Measurements from ENCODE around the gene SLAIN2.

SLAIN2 gene

DNA sequence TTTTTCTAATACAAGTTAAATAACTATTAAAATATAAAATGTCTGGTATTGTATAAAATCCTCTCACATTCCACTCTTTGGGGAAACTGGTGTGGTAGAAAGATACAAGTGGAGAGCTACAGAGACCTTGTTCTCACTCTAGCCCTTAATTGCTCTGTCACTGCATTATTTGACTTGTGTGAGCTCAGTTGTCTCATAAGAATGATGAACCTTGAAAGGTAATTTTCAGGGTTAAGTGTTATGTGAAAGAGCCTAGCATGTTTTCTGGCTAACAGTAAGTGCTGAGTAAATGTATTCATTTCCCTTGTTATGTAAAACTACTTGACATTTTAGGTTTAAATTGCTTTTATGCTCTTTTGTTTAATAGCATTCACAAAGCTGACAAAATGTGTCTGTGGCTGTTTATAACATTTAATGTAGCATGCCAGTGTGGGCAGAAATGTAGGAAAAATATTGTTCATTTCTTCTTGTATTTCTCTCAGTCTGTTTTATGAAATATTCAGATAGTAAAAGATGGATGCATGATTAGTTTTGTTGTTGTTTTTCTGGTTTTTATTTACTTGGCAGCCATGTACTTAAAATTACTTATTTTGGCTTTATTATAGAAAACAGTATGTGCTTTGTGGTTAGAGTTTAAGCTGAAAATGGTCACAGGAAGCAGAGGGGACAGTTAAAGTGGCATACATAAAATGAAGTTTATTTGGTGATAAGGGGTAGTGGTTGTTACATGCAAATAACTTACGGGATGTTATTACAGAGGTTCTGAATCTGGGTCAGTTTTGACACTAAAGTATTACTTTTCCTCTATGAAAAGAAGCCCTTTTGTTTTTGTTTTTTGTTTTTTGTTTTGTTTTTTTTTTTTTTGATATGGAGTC lies 29.2 kb downstream of the SLAIN2 start:
- peak overlapping the region; percentile 39 for H3K4me2 ChIP-seq (ENCODE audit: low read length)
- no peaks in the 10 kb centered on the region for H3K9me3 ChIP-seq (ENCODE audit: control insufficient read depth, insufficient read depth, low read length)
- H3K4me3 ChIP-seq (ENCODE audit: low read length) = peak overlapping the region; percentile 28
- H4K20me1 ChIP-seq (ENCODE audit: control insufficient read depth, insufficient read depth, low read depth, low read length) = no peaks in the 10 kb centered on the region
- H3K36me3 ChIP-seq (ENCODE audit: control insufficient read depth, low read length) = 0 out of 2 replicates have a peak, but pooled peaks cover 4% of the 10 kb centered on the region
- H3K4me1 ChIP-seq (ENCODE audit: control insufficient read depth, low read length) = peaks cover 28% of the 10 kb centered on the region
- H3F3A ChIP-seq (ENCODE audit: control insufficient read depth, insufficient read depth) = no peaks in the 10 kb centered on the region
- peaks cover 49% of the 10 kb centered on the region for H3K79me2 ChIP-seq (ENCODE audit: control insufficient read depth, low read length)
- no peaks in the 10 kb centered on the region for H3K9me2 ChIP-seq (replicated peaks; ENCODE audit: control insufficient read depth, low read length)
- TF ChIP-seq, protein P1, sequence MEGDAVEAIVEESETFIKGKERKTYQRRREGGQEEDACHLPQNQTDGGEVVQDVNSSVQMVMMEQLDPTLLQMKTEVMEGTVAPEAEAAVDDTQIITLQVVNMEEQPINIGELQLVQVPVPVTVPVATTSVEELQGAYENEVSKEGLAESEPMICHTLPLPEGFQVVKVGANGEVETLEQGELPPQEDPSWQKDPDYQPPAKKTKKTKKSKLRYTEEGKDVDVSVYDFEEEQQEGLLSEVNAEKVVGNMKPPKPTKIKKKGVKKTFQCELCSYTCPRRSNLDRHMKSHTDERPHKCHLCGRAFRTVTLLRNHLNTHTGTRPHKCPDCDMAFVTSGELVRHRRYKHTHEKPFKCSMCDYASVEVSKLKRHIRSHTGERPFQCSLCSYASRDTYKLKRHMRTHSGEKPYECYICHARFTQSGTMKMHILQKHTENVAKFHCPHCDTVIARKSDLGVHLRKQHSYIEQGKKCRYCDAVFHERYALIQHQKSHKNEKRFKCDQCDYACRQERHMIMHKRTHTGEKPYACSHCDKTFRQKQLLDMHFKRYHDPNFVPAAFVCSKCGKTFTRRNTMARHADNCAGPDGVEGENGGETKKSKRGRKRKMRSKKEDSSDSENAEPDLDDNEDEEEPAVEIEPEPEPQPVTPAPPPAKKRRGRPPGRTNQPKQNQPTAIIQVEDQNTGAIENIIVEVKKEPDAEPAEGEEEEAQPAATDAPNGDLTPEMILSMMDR (IDR thresholded peaks at IDR 0.05; ENCODE audit: low read depth, low read length, poor library complexity, severe bottlenecking) = no peak
- TF ChIP-seq EZH2phosphoT487 (IDR thresholded peaks at IDR 0.05; ENCODE audit: borderline replicate concordance, low read length) = no peak
- no peaks in the 10 kb centered on the region for H3K27me3 ChIP-seq (ENCODE audit: control insufficient read depth, low read length)
- H3K27ac ChIP-seq (ENCODE audit: low read depth, low read length) = peak overlapping the region; percentile 3; the same call in 1 of the 2 replicates

DNA sequence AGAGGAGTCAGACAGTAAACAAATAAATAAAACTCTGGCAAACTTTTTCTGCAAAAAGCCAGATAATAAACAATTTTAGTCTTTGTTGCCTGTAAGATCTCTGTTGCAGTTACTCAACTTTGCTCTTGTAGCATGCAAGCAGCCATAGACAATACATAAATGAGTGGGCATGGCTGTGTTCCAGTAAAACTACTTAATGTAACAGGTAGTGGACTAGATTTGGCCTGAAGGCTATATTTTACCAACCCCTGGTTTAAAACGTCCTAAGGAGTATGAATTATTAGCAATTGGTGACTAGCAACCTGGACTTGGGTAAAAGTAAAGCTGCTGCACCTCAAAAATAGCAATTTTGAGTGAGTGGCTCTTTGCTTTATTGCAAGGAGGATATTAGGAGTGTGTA lies 30.9 kb downstream of the SLAIN2 start:
- TF ChIP-seq, protein P1 (IDR thresholded peaks at IDR 0.05; ENCODE audit: low read depth, low read length, poor library complexity, severe bottlenecking) = no peak
- no peak for TF ChIP-seq EZH2phosphoT487 (IDR thresholded peaks at IDR 0.05; ENCODE audit: borderline replicate concordance, low read length)
- H3K27me3 ChIP-seq (ENCODE audit: control insufficient read depth, low read length) = no peaks in the 10 kb centered on the region
- H3K9me2 ChIP-seq (replicated peaks; ENCODE audit: control insufficient read depth, low read length) = no peaks in the 10 kb centered on the region
- H3K27ac ChIP-seq (ENCODE audit: low read depth, low read length) = no peak overlapping the region
- no peaks in the 10 kb centered on the region for H3K9me3 ChIP-seq (ENCODE audit: control insufficient read depth, insufficient read depth, low read length)
- H3K79me2 ChIP-seq (ENCODE audit: control insufficient read depth, low read length) = peaks cover 37% of the 10 kb centered on the region
- peaks cover 28% of the 10 kb centered on the region for H3K4me1 ChIP-seq (ENCODE audit: control insufficient read depth, low read length)
- H3K4me3 ChIP-seq (ENCODE audit: low read length) = no peak overlapping the region
- H3F3A ChIP-seq (ENCODE audit: control insufficient read depth, insufficient read depth) = no peaks in the 10 kb centered on the region
- 0 out of 2 replicates have a peak, but pooled peaks cover 4% of the 10 kb centered on the region for H3K36me3 ChIP-seq (ENCODE audit: control insufficient read depth, low read length)
- no peaks in the 10 kb centered on the region for H4K20me1 ChIP-seq (ENCODE audit: control insufficient read depth, insufficient read depth, low read depth, low read length)
- no peak overlapping the region for H3K4me2 ChIP-seq (ENCODE audit: low read length)

DNA sequence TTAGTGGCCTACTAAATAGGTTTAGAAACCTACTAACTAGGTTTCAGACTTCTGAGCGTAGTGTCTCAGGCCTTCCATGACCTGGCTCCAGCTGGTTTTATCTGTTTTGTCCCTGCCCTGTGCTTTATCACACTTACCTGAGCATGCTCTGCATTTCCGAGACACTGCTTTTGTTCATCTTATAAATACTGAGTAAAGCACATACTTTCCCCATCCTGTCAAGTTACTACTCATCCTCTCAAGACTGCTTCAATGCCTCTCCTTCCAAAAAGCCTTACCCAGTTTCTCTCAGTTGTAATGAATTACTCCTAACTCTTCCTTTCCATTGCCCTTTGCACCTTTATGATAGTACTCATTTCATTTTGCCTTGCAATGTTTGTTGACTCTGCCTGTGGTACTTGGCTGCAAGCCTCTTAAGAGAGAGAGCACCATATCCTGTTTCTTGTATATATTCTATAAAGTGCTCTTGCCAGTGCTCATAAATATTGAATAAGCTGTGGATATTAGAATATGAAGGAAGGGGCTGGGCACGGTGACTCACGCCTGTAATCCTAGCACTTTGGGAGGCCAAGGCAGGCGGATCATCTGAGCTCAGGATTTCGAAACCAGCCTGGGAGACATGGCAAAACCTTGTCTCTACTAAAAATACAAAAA lies 34.4 kb downstream of the SLAIN2 start:
- Histone ChIP-seq H3K4me1 (ENCODE audit: control insufficient read depth, low read length) (peaks cover 12% of the 10 kb centered on the region), H3K4me2 (ENCODE audit: low read length) (no peak overlapping the region), H3K36me3 (ENCODE audit: control insufficient read depth, low read length) (no peaks in the 10 kb centered on the region; the same call in 1 of the 2 replicates), H3K79me2 (ENCODE audit: control insufficient read depth, low read length) (peaks cover 9% of the 10 kb centered on the region), H3K9me3 (ENCODE audit: control insufficient read depth, insufficient read depth, low read length) (no peaks in the 10 kb centered on the region), H3K9me2 (replicated peaks; ENCODE audit: control insufficient read depth, low read length) (no peaks in the 10 kb centered on the region), H3F3A (ENCODE audit: control insufficient read depth, insufficient read depth) (no peaks in the 10 kb centered on the region), H3K4me3 (ENCODE audit: low read length) (no peak overlapping the region), H3K27ac (ENCODE audit: low read depth, low read length) (no peak overlapping the region), H4K20me1 (ENCODE audit: control insufficient read depth, insufficient read depth, low read depth, low read length) (no peaks in the 10 kb centered on the region), H3K27me3 (ENCODE audit: control insufficient read depth, low read length) (no peaks in the 10 kb centered on the region)
- TF ChIP-seq EZH2phosphoT487 (IDR thresholded peaks at IDR 0.05; ENCODE audit: borderline replicate concordance, low read length) = no peak
- TF ChIP-seq, protein P1 (IDR thresholded peaks at IDR 0.05; ENCODE audit: low read depth, low read length, poor library complexity, severe bottlenecking) = no peak
